HepG2 (cell line): Measurements from ENCODE around the gene PRKACG. TPM values are rescaled to one million over a fixed set of nuclear protein-coding genes. Genes with fewer than 3 reads are reported as not detected.

Experiments used
- CENPT ChIP-seq: sonication (generic); formaldehyde crosslinking; IDR thresholded peaks from 2 replicates; pipeline ENCODE4 v1.8.0; 2022; ENCODE audit warnings: low read depth, mild to moderate bottlenecking, moderate library complexity, missing genetic modification reagents
- HNRNPH1 ChIP-seq: fragments of 200-400 bp; formaldehyde crosslinking; optimal IDR thresholded peaks from 2 replicates; pipeline ENCODE3; 2017; ENCODE audit warnings: mild to moderate bottlenecking, low read depth, low read length
- KLF12 ChIP-seq: sonication (generic); formaldehyde crosslinking; IDR thresholded peaks from 2 replicates; pipeline ENCODE4 v1.4.0; 2020; ENCODE audit warnings: missing genetic modification reagents, borderline replicate concordance
- RNF2 ChIP-seq: fragments of 450-650 bp; conservative IDR thresholded peaks from 2 replicates; pipeline ENCODE4 v1.6.1; 2016; ENCODE audit warnings: low read depth
- STAT5B ChIP-seq: sonication (generic); formaldehyde crosslinking; IDR thresholded peaks from 2 replicates; pipeline ENCODE4 v1.4.0; 2020; ENCODE audit warnings: missing genetic modification reagents
- TARDBP ChIP-seq: sonication (generic); formaldehyde crosslinking; IDR thresholded peaks from 2 replicates; pipeline ENCODE4 v1.8.0; 2022; ENCODE audit warnings: mild to moderate bottlenecking, missing genetic modification reagents
- TCF7 ChIP-seq: sonication (generic); IDR thresholded peaks from 2 replicates; pipeline ENCODE4 v1.6.1; 2016; ENCODE audit warnings: antibody characterized with exemption, low read depth
- ZFAT ChIP-seq: sonication (generic); formaldehyde crosslinking; conservative IDR thresholded peaks from 2 replicates; pipeline ENCODE4 v1.8.1; 2023; ENCODE audit warnings: missing genetic modification reagents, inconsistent platforms
- ZMYM2 ChIP-seq: sonication (generic); formaldehyde crosslinking; IDR thresholded peaks from 2 replicates; pipeline ENCODE4 v1.8.0; 2022; ENCODE audit warnings: mild to moderate bottlenecking, missing genetic modification reagents
- ZMYM4 ChIP-seq: sonication (generic); formaldehyde crosslinking; IDR thresholded peaks from 2 replicates; pipeline ENCODE4 v1.8.1; 2023; ENCODE audit warnings: mild to moderate bottlenecking, missing genetic modification reagents
- ZNF234 ChIP-seq: sonication (generic); formaldehyde crosslinking; conservative IDR thresholded peaks from 2 replicates; pipeline ENCODE4 v1.5.1; 2020; ENCODE audit warnings: mild to moderate bottlenecking, missing genetic modification reagents
- ZNF263 ChIP-seq: sonication (generic); formaldehyde crosslinking; IDR thresholded peaks from 2 replicates; pipeline ENCODE4 v1.4.0; 2020; ENCODE audit warnings: missing genetic modification reagents
- ZNF350 ChIP-seq: sonication (generic); formaldehyde crosslinking; IDR thresholded peaks from 2 replicates; pipeline ENCODE4 v1.4.0; 2020; ENCODE audit warnings: mild to moderate bottlenecking, low read depth, missing genetic modification reagents, borderline replicate concordance
- ZNF737 ChIP-seq: sonication (generic); formaldehyde crosslinking; IDR thresholded peaks from 2 replicates; pipeline ENCODE4 v1.5.0; 2020; ENCODE audit warnings: missing genetic modification reagents, mild to moderate bottlenecking, borderline replicate concordance
- polyA plus RNA-seq, 8 experiments: library from polyadenylated mRNA; depleted of rRNA in 3 of 8; stranded (reverse) in 7 of 8; unstranded in 1 of 8; fragments of >200 nt; fragmentation: Illumina TruSeq in 4 of 8; extraction: Trizol in 4 of 8; gene quantifications; 2 replicates each; pipeline versions ENCODE4 v1.2.1 to v1.2.3, GENCODE V29; 2011 to 2016; ENCODE audit warnings: low read depth in 4 of 8, missing spikeins in 1 of 8, mixed read lengths in 1 of 8; ENCODE audit not compliant: insufficient read depth in 1 of 8
- total RNA-seq, 5 experiments: library from RNA; depleted of rRNA; stranded (reverse); fragments of >200 nt; fragmentation: Illumina TruSeq; extraction: Trizol; gene quantifications; 2 replicates each; pipeline ENCODE4 v1.2.3, GENCODE V29; 2016; ENCODE audit warnings: low read depth in 1 of 5
- TF ChIP-seq, protein P1 (sequence below): sonication (generic); formaldehyde crosslinking; conservative IDR thresholded peaks from 2 replicates; pipeline ENCODE4 v1.8.1; 2023; ENCODE audit warnings: missing genetic modification reagents
- TF ChIP-seq, protein P2 (sequence below): sonication (generic); formaldehyde crosslinking; conservative IDR thresholded peaks from 2 replicates; pipeline ENCODE4 v1.8.0; 2022; ENCODE audit warnings: mild to moderate bottlenecking, moderate library complexity, missing genetic modification reagents
- TF ChIP-seq, protein P3 (sequence below): sonication (generic); formaldehyde crosslinking; IDR thresholded peaks from 2 replicates; pipeline ENCODE4 v1.4.0; 2020; ENCODE audit warnings: mild to moderate bottlenecking, missing genetic modification reagents
- TF ChIP-seq, protein P4 (sequence below): sonication (generic); formaldehyde crosslinking; IDR thresholded peaks from 2 replicates; pipeline ENCODE4 v1.9.0; 2021; ENCODE audit warnings: missing genetic modification reagents, mild to moderate bottlenecking, borderline replicate concordance
- TF ChIP-seq, protein P5 (sequence below): sonication (generic); IDR thresholded peaks from 2 replicates; pipeline ENCODE4 v1.6.1; 2016; ENCODE audit warnings: low read depth, borderline replicate concordance
- TF ChIP-seq, protein P6 (sequence below): sonication (generic); formaldehyde crosslinking; IDR thresholded peaks from 2 replicates; pipeline ENCODE4 v1.4.0; 2020; ENCODE audit warnings: mild to moderate bottlenecking, missing genetic modification reagents
- TF ChIP-seq, protein P7 (sequence below): IDR thresholded peaks from 2 replicates; pipeline ENCODE4 v1.6.1; 2012; ENCODE audit warnings: inconsistent platforms
- TF ChIP-seq, protein P8 (sequence below): sonication (generic); formaldehyde crosslinking; conservative IDR thresholded peaks from 2 replicates; pipeline ENCODE4 v1.8.0; 2022; ENCODE audit warnings: missing genetic modification reagents

Gene PRKACG
- total and polyA plus RNA-seq, 2 of the 13 experiments (the other 11 are each of a cell fraction or from before 2014, with no cell fraction given), result not detected

DNA sequence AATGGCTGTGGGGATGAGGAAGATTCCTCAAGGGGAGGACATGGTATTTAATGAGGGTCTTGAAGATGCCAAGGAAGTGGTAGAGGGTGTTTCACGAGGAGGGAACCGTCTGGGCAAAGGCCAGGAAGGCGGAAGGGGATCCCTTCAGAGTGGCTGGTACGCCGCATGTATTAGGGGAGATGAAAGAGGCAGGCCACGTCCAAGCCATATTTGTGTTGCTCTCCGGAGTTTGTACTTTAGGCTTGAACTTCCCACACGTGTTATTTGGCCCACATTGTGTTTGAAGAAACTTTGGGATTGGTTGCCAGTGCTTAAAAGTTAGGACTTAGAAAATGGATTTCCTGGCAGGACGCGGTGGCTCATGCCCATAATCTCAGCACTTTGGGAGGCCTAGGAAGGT is 22.9 kb upstream of the PRKACG start (continued):
- 0 out of 2 replicates have a peak, but pooled peaks have one; percentile 39 for TF ChIP-seq ZMYM2
- TF ChIP-seq, protein P1, sequence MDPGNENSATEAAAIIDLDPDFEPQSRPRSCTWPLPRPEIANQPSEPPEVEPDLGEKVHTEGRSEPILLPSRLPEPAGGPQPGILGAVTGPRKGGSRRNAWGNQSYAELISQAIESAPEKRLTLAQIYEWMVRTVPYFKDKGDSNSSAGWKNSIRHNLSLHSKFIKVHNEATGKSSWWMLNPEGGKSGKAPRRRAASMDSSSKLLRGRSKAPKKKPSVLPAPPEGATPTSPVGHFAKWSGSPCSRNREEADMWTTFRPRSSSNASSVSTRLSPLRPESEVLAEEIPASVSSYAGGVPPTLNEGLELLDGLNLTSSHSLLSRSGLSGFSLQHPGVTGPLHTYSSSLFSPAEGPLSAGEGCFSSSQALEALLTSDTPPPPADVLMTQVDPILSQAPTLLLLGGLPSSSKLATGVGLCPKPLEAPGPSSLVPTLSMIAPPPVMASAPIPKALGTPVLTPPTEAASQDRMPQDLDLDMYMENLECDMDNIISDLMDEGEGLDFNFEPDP, result no peak
- no peak for TF ChIP-seq CENPT (CRISPR knock-in tag)
- TF ChIP-seq, protein P2, sequence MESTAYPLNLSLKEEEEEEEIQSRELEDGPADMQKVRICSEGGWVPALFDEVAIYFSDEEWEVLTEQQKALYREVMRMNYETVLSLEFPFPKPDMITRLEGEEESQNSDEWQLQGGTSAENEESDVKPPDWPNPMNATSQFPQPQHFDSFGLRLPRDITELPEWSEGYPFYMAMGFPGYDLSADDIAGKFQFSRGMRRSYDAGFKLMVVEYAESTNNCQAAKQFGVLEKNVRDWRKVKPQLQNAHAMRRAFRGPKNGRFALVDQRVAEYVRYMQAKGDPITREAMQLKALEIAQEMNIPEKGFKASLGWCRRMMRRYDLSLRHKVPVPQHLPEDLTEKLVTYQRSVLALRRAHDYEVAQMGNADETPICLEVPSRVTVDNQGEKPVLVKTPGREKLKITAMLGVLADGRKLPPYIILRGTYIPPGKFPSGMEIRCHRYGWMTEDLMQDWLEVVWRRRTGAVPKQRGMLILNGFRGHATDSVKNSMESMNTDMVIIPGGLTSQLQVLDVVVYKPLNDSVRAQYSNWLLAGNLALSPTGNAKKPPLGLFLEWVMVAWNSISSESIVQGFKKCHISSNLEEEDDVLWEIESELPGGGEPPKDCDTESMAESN (CRISPR knock-in tag), result 0 out of 2 replicates have a peak, but pooled peaks have one; percentile 28
- TF ChIP-seq, protein P3, sequence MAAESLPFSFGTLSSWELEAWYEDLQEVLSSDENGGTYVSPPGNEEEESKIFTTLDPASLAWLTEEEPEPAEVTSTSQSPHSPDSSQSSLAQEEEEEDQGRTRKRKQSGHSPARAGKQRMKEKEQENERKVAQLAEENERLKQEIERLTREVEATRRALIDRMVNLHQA (CRISPR knock-in tag), result no peak
- TF ChIP-seq, protein P4, sequence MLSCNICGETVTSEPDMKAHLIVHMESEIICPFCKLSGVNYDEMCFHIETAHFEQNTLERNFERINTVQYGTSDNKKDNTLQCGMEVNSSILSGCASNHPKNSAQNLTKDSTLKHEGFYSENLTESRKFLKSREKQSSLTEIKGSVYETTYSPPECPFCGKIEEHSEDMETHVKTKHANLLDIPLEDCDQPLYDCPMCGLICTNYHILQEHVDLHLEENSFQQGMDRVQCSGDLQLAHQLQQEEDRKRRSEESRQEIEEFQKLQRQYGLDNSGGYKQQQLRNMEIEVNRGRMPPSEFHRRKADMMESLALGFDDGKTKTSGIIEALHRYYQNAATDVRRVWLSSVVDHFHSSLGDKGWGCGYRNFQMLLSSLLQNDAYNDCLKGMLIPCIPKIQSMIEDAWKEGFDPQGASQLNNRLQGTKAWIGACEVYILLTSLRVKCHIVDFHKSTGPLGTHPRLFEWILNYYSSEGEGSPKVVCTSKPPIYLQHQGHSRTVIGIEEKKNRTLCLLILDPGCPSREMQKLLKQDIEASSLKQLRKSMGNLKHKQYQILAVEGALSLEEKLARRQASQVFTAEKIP (CRISPR knock-in tag), result no peak
- no peak for TF ChIP-seq HNRNPH1
- no peak for TF ChIP-seq ZNF263 (CRISPR knock-in tag)
- TF ChIP-seq STAT5B (CRISPR knock-in tag), result no peak
- no peak for TF ChIP-seq ZFAT (CRISPR knock-in tag)
- peak; percentile 21; the same call in 1 of the 2 replicates for TF ChIP-seq TCF7
- no peak for TF ChIP-seq RNF2
- no peak for TF ChIP-seq KLF12 (CRISPR knock-in tag)
- TF ChIP-seq, protein P5, sequence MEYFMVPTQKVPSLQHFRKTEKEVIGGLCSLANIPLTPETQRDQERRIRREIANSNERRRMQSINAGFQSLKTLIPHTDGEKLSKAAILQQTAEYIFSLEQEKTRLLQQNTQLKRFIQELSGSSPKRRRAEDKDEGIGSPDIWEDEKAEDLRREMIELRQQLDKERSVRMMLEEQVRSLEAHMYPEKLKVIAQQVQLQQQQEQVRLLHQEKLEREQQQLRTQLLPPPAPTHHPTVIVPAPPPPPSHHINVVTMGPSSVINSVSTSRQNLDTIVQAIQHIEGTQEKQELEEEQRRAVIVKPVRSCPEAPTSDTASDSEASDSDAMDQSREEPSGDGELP, result no peak
- TF ChIP-seq ZMYM4 (CRISPR knock-in tag), result no peak
- TF ChIP-seq TARDBP (CRISPR knock-in tag), result 0 out of 2 replicates have a peak, but pooled peaks have one; percentile 12
- no peak for TF ChIP-seq ZNF737 (CRISPR knock-in tag)
- TF ChIP-seq ZNF350 (CRISPR knock-in tag), result 0 out of 2 replicates have a peak, but pooled peaks have one; percentile 6
- no peak for TF ChIP-seq ZNF234 (CRISPR knock-in tag)
- TF ChIP-seq, protein P6, sequence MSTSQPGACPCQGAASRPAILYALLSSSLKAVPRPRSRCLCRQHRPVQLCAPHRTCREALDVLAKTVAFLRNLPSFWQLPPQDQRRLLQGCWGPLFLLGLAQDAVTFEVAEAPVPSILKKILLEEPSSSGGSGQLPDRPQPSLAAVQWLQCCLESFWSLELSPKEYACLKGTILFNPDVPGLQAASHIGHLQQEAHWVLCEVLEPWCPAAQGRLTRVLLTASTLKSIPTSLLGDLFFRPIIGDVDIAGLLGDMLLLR (CRISPR knock-in tag), result no peak
- TF ChIP-seq, protein P7, sequence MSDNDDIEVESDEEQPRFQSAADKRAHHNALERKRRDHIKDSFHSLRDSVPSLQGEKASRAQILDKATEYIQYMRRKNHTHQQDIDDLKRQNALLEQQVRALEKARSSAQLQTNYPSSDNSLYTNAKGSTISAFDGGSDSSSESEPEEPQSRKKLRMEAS, result peak; percentile 82
- TF ChIP-seq, protein P8, sequence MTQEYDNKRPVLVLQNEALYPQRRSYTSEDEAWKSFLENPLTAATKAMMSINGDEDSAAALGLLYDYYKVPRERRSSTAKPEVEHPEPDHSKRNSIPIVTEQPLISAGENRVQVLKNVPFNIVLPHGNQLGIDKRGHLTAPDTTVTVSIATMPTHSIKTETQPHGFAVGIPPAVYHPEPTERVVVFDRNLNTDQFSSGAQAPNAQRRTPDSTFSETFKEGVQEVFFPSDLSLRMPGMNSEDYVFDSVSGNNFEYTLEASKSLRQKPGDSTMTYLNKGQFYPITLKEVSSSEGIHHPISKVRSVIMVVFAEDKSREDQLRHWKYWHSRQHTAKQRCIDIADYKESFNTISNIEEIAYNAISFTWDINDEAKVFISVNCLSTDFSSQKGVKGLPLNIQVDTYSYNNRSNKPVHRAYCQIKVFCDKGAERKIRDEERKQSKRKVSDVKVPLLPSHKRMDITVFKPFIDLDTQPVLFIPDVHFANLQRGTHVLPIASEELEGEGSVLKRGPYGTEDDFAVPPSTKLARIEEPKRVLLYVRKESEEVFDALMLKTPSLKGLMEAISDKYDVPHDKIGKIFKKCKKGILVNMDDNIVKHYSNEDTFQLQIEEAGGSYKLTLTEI (CRISPR knock-in tag), result no peak
